SH-SY5Y (cell line): ENCODE results near the gene ATP6V1B1.

Experiments
- GATA2 ChIP-seq: IDR thresholded peaks from 2 replicates; pipeline ENCODE4 v1.6.1; 2011; ENCODE audit warnings: mild to moderate bottlenecking, low read depth, low read length
- GATA3 ChIP-seq: IDR thresholded peaks from 2 replicates; pipeline ENCODE4 v1.6.1; 2011; ENCODE audit warnings: low read depth, mild to moderate bottlenecking, low read length, moderate library complexity

- TF ChIP-seq GATA2 = no peak
- no peak for TF ChIP-seq GATA3
Observed at GRCh38 chr2:70923378-70924015, 12.2 kb upstream of the ATP6V1B1 start.
